ENCODE results near the gene CNPY1.

- TF ChIP-seq CTCF (IDR thresholded peaks at IDR 0.05) (no peak), POLR2A (IDR thresholded peaks at IDR 0.05) (no peak)
Observed at GRCh38 chr7:155461631-155462030, 84.7 kb downstream of the CNPY1 start.
